ENCODE results near the gene ASB16. TPM values are rescaled to one million over a fixed set of nuclear protein-coding genes. Genes with fewer than 3 reads are reported as not detected.

The ASB16 gene
- polyA plus RNA-seq, 1 donor = 3.0 TPM

- no peak for DNase-seq
These were observed 39.4 kb downstream of the ASB16 start for GRCh38 chr17:44209786-44210341.

GRCh38 chr17:44210342-44211192 lies 40.1 kb downstream of the ASB16 start:
- peak; percentile 69 for DNase-seq

DNA sequence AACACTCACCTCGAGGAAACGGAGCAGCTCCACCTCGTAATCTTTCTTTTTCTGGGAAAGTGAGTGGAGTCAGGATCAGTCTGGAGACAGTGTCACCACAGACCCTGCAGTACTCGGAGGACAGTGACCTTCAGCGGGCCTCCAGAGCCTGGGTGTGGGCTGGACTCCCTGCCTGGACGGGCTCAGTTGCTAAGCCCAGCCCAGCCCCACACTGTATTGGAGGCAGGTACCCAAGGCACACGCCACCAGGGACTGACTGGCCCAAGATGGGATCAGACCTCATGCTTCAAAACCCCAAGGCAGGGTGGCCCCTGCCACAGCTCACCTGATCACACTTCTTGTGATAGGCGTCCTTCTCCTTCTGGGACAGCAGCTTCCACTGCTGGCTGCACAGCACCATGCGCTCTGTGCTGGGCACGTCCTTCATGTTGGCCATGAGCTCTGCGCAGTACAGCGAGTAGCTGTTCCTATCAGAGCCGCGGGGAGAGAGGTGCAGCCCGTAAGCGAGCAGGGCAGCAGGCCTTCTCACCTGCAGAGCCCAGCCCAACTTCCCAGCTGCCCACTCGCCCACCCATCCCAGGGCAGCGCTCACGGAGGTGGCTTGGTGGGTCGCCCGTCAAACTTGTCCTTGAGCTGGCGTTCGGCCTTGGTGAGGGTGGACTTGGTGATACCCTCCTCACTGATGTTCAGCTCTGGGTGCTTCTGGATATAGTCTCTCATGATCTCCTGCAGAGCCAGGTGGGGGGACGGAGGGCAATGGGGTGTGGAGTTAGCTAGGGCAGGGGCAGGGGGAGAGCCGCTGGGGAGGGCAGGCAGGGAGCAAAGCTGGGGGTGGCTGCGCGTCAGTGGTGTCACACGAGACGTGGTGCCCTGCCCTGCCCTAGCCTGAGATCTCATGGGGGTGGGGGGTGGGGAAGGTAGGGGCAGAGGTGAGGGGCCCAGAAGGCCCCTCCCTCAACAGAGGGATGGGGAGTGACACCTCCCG lies 41.1 kb downstream of the ASB16 start:
- DNase-seq = no peak

DNA sequence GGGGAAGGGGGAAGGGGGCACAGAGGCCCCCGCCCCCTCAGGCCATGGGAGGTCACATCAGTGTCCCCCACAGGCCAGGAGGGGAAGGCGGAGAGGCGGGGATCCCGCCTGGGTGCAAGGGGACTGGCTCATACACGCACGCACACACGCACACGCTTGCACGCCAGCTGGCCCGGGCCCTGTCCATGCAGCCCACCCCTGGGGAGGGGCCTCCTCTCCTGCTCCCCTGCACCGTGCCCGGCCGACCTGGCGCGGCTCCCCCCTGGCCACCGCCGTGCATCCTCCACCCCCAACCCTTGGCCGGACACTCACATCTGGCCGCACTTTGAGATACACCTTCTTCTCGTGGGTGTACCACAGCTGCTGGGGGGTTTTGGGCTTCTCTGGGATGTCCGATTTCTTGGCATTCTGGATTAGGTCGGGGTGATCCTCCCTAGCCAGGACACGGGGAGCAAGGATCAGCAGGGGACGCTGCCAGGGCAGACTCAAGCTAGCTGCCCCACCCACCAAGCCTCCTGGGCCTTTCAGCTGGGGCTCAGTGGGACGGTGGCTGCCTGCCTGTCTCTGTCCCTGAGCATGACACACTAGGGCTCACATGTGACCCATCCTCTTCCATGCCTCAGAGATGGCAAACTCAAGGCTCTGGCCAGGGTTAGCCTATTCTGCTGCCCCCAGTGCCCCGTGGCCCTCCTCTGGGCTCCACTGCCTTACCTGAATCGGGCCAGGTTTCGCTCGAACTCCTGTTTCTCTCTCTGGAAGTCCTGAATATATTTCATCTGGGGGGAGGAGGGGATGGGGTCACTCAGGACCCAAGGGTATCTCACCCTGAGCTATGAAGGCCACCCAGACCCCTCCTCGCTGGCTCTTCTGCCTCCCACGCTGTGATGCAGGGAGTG lies 42.3 kb downstream of the ASB16 start:
- no peak for DNase-seq

DNA sequence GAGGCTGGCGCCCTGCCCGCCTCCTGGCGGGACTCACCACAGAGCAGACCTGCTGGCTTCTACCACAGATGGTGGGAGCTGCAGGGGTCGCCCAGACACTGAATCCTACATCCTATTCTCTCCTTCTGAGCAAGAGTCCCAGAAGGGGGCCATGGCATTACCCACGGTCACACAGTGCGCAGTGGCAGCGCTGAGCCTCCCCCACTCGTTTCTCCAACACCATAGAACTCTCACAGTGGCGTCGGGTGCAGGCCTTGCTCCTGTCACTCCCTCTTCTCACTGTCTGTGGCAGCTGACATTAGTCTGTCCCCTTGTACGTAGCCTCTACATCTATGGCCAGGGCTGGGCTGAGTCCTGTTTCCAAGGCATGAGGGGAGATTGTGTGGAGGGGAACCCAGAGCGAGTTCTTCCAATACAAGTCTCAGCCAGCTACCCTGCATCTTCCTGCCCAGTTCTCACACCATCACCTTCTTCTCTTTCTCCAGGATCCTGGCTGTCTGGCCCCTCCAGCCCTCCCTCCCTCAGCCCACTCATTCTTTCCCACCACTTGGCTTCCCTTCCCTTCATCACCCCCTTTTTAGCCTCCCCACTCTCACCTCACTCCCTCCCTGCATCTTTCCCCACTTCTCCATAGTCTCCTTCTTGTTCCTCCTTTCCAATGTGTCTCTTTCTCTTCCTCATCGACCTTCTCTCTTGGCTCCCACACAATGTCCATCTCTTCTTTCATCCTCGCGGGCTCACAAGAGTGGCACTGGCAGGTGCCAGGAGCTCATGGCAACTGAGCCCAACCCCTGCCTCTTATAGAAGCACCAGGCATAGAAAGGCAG lies 43.1 kb downstream of the ASB16 start:
- DNase-seq = no peak

- DNase-seq = no peak
These were observed 43.7 kb downstream of the ASB16 start for GRCh38 chr17:44214230-44214494.

- DNase-seq = no peak
These were observed 44.4 kb downstream of the ASB16 start for GRCh38 chr17:44214896-44215295.

DNA sequence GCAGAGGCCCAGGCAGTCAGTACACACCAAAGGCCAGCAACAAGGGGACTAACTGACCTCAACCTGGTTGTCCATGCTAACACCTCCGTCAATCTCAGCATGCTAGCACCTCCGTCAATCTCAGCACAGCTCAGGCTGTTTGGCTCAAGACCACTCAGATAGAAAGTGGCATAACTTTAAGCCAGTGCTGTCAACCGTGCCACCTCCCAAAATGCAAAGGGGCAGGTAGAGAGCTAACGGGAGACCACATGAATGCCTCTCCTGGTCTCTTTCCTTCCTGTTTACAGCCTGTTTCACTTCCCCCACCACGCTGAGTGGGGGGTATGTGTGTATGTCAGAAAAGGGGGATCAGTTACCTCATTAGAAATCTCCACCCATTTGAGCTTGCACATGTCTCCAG lies 45.7 kb downstream of the ASB16 start:
- no peak for DNase-seq

GRCh38 chr17:44216694-44217093 lies 46.2 kb downstream of the ASB16 start:
- DNase-seq = no peak

GRCh38 chr17:44217738-44218343 lies 47.3 kb downstream of the ASB16 start:
- DNase-seq = no peak

- peak; percentile 90 for DNase-seq
These were observed 48.0 kb downstream of the ASB16 start for GRCh38 chr17:44218344-44219107.

- DNase-seq = peak; percentile 50
These were observed 48.7 kb downstream of the ASB16 start for GRCh38 chr17:44219108-44219615.

DNA sequence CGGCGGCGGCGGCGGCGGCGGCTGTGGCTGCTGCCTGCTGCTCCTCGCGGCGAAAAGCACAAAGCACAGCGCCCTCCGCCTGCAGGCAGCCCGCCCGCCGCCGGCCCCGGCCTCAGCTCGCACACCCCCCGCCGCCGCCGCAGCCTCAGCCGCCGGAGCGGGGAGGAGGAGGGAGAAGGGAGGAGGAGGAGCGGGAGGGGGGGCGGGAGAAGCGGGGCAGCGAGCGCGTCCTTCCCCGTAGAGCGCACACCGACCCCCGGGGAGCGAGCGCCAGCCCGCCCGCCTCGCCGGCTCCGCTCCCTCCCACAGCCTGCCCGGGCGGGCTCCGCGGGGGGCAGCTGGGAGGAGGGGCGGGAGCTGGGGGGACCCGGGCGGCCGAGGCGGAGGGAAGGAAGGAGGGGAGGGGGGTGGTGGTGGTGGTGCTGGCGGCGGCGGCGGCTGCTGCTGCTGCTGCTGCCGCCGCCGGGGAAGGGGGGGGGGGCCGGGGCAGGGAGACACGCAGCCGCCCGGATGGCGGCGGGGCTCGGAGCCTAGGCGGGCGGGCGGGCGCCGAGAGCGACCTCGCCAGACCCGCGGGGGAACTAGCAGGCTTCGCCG lies 49.2 kb downstream of the ASB16 start, which contains the start of gene UBTF:
UBTF (minus strand) TSS at position 60 of the 597 bp plus-strand sequence. CDS start 1,446 bp downstream, outside the sequence.
- peak; percentile 74 for DNase-seq

- DNase-seq = peak; percentile 43
These were observed 49.9 kb downstream of the ASB16 start for GRCh38 chr17:44220213-44221083.

- DNase-seq = peak; percentile 71
These were observed 50.8 kb downstream of the ASB16 start for GRCh38 chr17:44221084-44221861.

DNA sequence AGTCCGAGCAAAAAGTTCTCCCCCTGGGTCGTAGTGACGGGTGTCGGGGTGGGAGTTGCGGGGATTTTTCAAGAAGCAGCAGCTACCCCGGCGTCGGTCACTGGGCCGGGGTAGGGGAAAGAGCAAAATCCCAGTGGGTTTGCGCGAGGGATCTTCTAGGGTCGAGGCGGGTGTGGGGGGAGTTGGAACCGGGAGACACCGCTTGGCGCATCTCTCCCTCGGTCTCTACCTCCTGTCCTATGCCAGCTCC lies 51.3 kb downstream of the ASB16 start:
- no peak for DNase-seq

All from left kidney (tissue), 2 donors.